Activated CD4-positive, alpha-beta T cell treated with anti-CD3 and anti-CD28 coated beads, Interleukin-2, amount 50 U/mL, for 24 hours (primary cell): ENCODE data around the gene IGHMBP2.

Experiments used
- DNase-seq, 2 donors: peaks; one replicate each; pipeline ENCODE4 v3.0.0-alpha.2; 2020; ENCODE audit warnings: low read depth in 1 of 2, low spot score in 1 of 2

Gene IGHMBP2

GRCh38 chr11:68927280-68928135 lies 23.8 kb downstream of the IGHMBP2 start:
- DNase-seq: no peak

GRCh38 chr11:68928136-68928880 lies 24.6 kb downstream of the IGHMBP2 start:
- no peak for DNase-seq

- no peak for DNase-seq
Measured at GRCh38 chr11:68929135-68929534, 25.4 kb downstream of the IGHMBP2 start.

GRCh38 chr11:68929706-68930570 lies 26.2 kb downstream of the IGHMBP2 start:
- no peak for DNase-seq

- DNase-seq: no peak
Measured at GRCh38 chr11:68930991-68931855, 27.5 kb downstream of the IGHMBP2 start.

- DNase-seq: no peak
Measured at GRCh38 chr11:68931911-68932310, 28.2 kb downstream of the IGHMBP2 start.

- DNase-seq: no peak
Measured at GRCh38 chr11:68932358-68932757, 28.7 kb downstream of the IGHMBP2 start.

- DNase-seq: no peak
Measured at GRCh38 chr11:68932933-68933577, 29.4 kb downstream of the IGHMBP2 start.

GRCh38 chr11:68933605-68934320 lies 30.1 kb downstream of the IGHMBP2 start:
- no peak for DNase-seq

- DNase-seq: no peak
Measured at GRCh38 chr11:68934321-68934645, 30.6 kb downstream of the IGHMBP2 start.

GRCh38 chr11:68934666-68935065 lies 31.0 kb downstream of the IGHMBP2 start:
- DNase-seq: no peak

GRCh38 chr11:68935066-68935465 lies 31.4 kb downstream of the IGHMBP2 start:
- no peak for DNase-seq

- no peak for DNase-seq
Measured at GRCh38 chr11:68935516-68936357, 32.0 kb downstream of the IGHMBP2 start.

- DNase-seq: no peak
Measured at GRCh38 chr11:68936358-68936636, 32.6 kb downstream of the IGHMBP2 start.

GRCh38 chr11:68936676-68937620 lies 33.3 kb downstream of the IGHMBP2 start:
- DNase-seq: no peak

- no peak for DNase-seq
Measured at GRCh38 chr11:68938088-68938487, 34.4 kb downstream of the IGHMBP2 start.

- DNase-seq: no peak
Measured at GRCh38 chr11:68938816-68939582, 35.3 kb downstream of the IGHMBP2 start.
